ENCODE measurements around the gene EMCN. TPM values are rescaled to one million over a fixed set of nuclear protein-coding genes. Genes with fewer than 3 reads are reported as not detected.

EMCN gene
- polyA plus RNA-seq, 2 of the 4 experiments (the other 2 are of a cell fraction) = not detected

- CTCF ChIA-PET = interaction anchor here (1.1 kb wide), 1 partner anchor 25 kb away, joined by 3 read pairs; no protein-coding TSS in a partner anchor
- POLR2A ChIA-PET = no interaction called here
- FAIRE-seq (no peak), ATAC-seq (no peak), DNase-seq (ENCODE audit: low read depth in 1 of 2, low spot score in 1 of 2) (no peak)
- Histone ChIP-seq H3K4me2 (no peak overlapping the region), H3K9me3 (no peaks in the 10 kb centered on the region), H3K4me3 (no peak overlapping the region), H3K27ac (no peak overlapping the region), H3K4me1 (0 out of 3 replicates have a peak, but pooled peaks cover 4% of the 10 kb centered on the region)
- 11% methylated on average over 1 of the region's 1 CpG for WGBS (ENCODE audit: missing lambda C conversion rate)
- TF ChIP-seq HEYL (CRISPR knock-in tag; IDR thresholded peaks at IDR 0.05) (no peak), EP300 (IDR thresholded peaks at IDR 0.05) (no peak), JUN (IDR thresholded peaks at IDR 0.05) (no peak), HOXB5 (CRISPR knock-in tag; IDR thresholded peaks at IDR 0.05) (no peak), TP53 (CRISPR knock-in tag; IDR thresholded peaks at IDR 0.05) (no peak), HOXB13 (CRISPR knock-in tag; IDR thresholded peaks at IDR 0.05; ENCODE audit: low read depth) (no peak), CTCF (IDR thresholded peaks at IDR 0.05) (no peak), GATA3 (IDR thresholded peaks at IDR 0.05; ENCODE audit: borderline replicate concordance) (no peak), FOSL2 (IDR thresholded peaks at IDR 0.05) (no peak), FOSL2 (CRISPR knock-in tag; IDR thresholded peaks at IDR 0.05) (no peak), HMGXB4 (CRISPR knock-in tag; IDR thresholded peaks at IDR 0.05; ENCODE audit: borderline replicate concordance) (no peak)
These were observed 86.4 kb downstream of the EMCN start for GRCh38 chr4:100431416-100431815.

- H3K27ac ChIP-seq = no peak overlapping the region
- H3K4me1 ChIP-seq = 0 out of 3 replicates have a peak, but pooled peaks cover 4% of the 10 kb centered on the region
- no peaks in the 10 kb centered on the region for H3K9me3 ChIP-seq
- H3K4me3 ChIP-seq = no peak overlapping the region
- ChIA-PET CTCF (no interaction called here), POLR2A (no interaction called here)
- no peak for DNase-seq (ENCODE audit: low read depth in 1 of 2, low spot score in 1 of 2)
- 79% methylated on average over 5 of the region's 5 CpGs for WGBS (ENCODE audit: missing lambda C conversion rate)
- H3K4me2 ChIP-seq = no peak overlapping the region
- no peak for ATAC-seq
- TF ChIP-seq NPAS2 (CRISPR knock-in tag; IDR thresholded peaks at IDR 0.05; ENCODE audit: borderline replicate concordance) = no peak
- TF ChIP-seq NR3C1 (IDR thresholded peaks at IDR 0.05) = no peak
- TF ChIP-seq JUN (IDR thresholded peaks at IDR 0.05) = no peak
- TF ChIP-seq ELK1 (IDR thresholded peaks at IDR 0.05; ENCODE audit: low read depth, low read length) = no peak
- no peak for TF ChIP-seq POLR2A (IDR thresholded peaks at IDR 0.05; ENCODE audit: low read length)
- TF ChIP-seq RFX5 (IDR thresholded peaks at IDR 0.05) = no peak
- TF ChIP-seq PHF8 (IDR thresholded peaks at IDR 0.05; ENCODE audit: borderline replicate concordance, low read depth) = no peak
- FAIRE-seq = no peak
These were observed 87.4 kb downstream of the EMCN start for GRCh38 chr4:100430451-100430850.

GRCh38 chr4:100429616-100430015, 88.2 kb downstream of the EMCN start:
- ATAC-seq = no peak
- 0 out of 3 replicates have a peak, but pooled peaks cover 4% of the 10 kb centered on the region for H3K4me1 ChIP-seq
- no peak overlapping the region for H3K4me3 ChIP-seq
- 79% methylated on average over 1 of the region's 1 CpG for WGBS (ENCODE audit: missing lambda C conversion rate)
- POLR2A ChIA-PET = no interaction called here
- CTCF ChIA-PET = no interaction called here
- FAIRE-seq = no peak
- no peak overlapping the region for H3K4me2 ChIP-seq
- no peak overlapping the region for H3K27ac ChIP-seq
- no peak for DNase-seq (ENCODE audit: low read depth in 1 of 2, low spot score in 1 of 2)
- TF ChIP-seq HDAC2 (IDR thresholded peaks at IDR 0.05) (no peak), HOXA7 (CRISPR knock-in tag; IDR thresholded peaks at IDR 0.05) (no peak), ELK1 (IDR thresholded peaks at IDR 0.05; ENCODE audit: low read depth, low read length) (no peak), POLR2AphosphoS2 (conservative IDR thresholded peaks at IDR 0.05; ENCODE audit: low read length) (no peak), CHD2 (IDR thresholded peaks at IDR 0.05; ENCODE audit: low read length, partially characterized antibody) (no peak), CEBPB (IDR thresholded peaks at IDR 0.05) (no peak), RNF2 (IDR thresholded peaks at IDR 0.05; ENCODE audit: borderline replicate concordance, low read depth) (no peak), ZFP36 (IDR thresholded peaks at IDR 0.05; ENCODE audit: borderline replicate concordance, partially characterized antibody) (no peak), KDM1A (IDR thresholded peaks at IDR 0.05; ENCODE audit: low read depth) (no peak), HMGXB4 (CRISPR knock-in tag; IDR thresholded peaks at IDR 0.05; ENCODE audit: borderline replicate concordance) (no peak), JUN (IDR thresholded peaks at IDR 0.05) (no peak), USF2 (IDR thresholded peaks at IDR 0.05) (no peak), HOXB5 (CRISPR knock-in tag; IDR thresholded peaks at IDR 0.05) (no peak), RFX5 (IDR thresholded peaks at IDR 0.05) (no peak)
- no peaks in the 10 kb centered on the region for H3K9me3 ChIP-seq

Data from A549 (cell line).